Activated T-helper 17 cell treated with anti-CD3 and anti-CD28 coated beads, Interleukin-2, amount 50 U/mL, for 72 hours (primary cell): ENCODE results near the gene CYBC1. TPM values are rescaled to one million over a fixed set of nuclear protein-coding genes. Genes with fewer than 3 reads are reported as not detected.

Experiments used
- total RNA-seq, 2 donors: library from RNA; stranded (reverse); gene quantifications; one replicate each; pipeline ENCODE4 v1.2.3, GENCODE V29; 2022

Gene CYBC1
- total RNA-seq, 2 donors from 2014 or later, result 297 to 323 TPM

Other genes starting within 250 kb of the CYBC1 start
- 10 to 100 TPM; 36.9 to 37.7 TPM for gene CCDC57, start 237.9 kb downstream of the CYBC1 start, total RNA-seq
- gene SLC16A3, start 221.7 kb downstream of the CYBC1 start, total RNA-seq, result 100 to 1,000 TPM; 167 to 309 TPM
- gene CSNK1D, start 177.1 kb downstream of the CYBC1 start, total RNA-seq, result 100 to 1,000 TPM; 140 to 142 TPM
- gene CD7, start 133.1 kb downstream of the CYBC1 start, total RNA-seq, result 100 to 1,000 TPM; 193 to 378 TPM
- 10 to 100 TPM; 16.4 to 22.3 TPM for gene SECTM1, start 117.0 kb downstream of the CYBC1 start, total RNA-seq
- under 1 TPM in 1 of 2 donors, not detected in 1; 0.28 TPM for gene TEX19, start 91.5 kb downstream of the CYBC1 start, total RNA-seq
- gene UTS2R, start 79.0 kb downstream of the CYBC1 start, total RNA-seq, result under 1 TPM in 1 of 2 donors, not detected in 1; 0.45 TPM
- gene HEXD, start 32.4 kb downstream of the CYBC1 start, total RNA-seq, result 10 to 100 TPM; 25.1 to 31.9 TPM
- gene OGFOD3, start 32.2 kb downstream of the CYBC1 start, total RNA-seq, result 10 to 100 TPM; 16.2 to 20.7 TPM
- gene NARF, start 8.0 kb upstream of the CYBC1 start, total RNA-seq, result 100 to 1,000 TPM; 164 to 194 TPM
- gene FOXK2, start 69.0 kb upstream of the CYBC1 start, total RNA-seq, result 10 to 100 TPM; 38.2 to 59.4 TPM
- gene WDR45B, start 197.7 kb upstream of the CYBC1 start, total RNA-seq, result 100 to 1,000 TPM in 1 of 2 donors, 10 to 100 TPM in 1; 66.0 to 204 TPM
- gene RAB40B, start 247.9 kb upstream of the CYBC1 start, total RNA-seq, result 1 to 10 TPM; 1.1 to 2.0 TPM